BJ (cell line): ENCODE results near the gene CDH7. TPM values are rescaled to one million over a fixed set of nuclear protein-coding genes. Genes with fewer than 3 reads are reported as not detected.

Experiments
- CTCF ChIA-PET: fragments of 350-600 bp; formaldehyde crosslinking; extraction: SDS; loops from one replicate; lab custom pipeline; 2021; ENCODE audit warnings: antibody characterized with exemption, inconsistent platforms; lab: Yijun Ruan, JAX
- POLR2A ChIA-PET: fragments of 300-600 bp; sonication (Branson Sonifier 250); formaldehyde crosslinking; extraction: SDS; loops from one replicate; lab custom pipeline; 2021; ENCODE audit warnings: antibody characterized with exemption; lab: Charles Lee
- DNase-seq: peaks from one replicate; pipeline ENCODE4 v3.0.0-alpha.2; 2011; ENCODE audit warnings: low read depth
- H3K27me3 ChIP-seq: 2 replicates; pipeline ENCODE4 v1.6.0; 2011; ENCODE audit warnings: low read length; ENCODE audit not compliant: control insufficient read depth, insufficient read depth
- H3K36me3 ChIP-seq: 2 replicates; pipeline ENCODE4 v1.5.1; 2011; ENCODE audit warnings: low read length; ENCODE audit not compliant: control insufficient read depth, insufficient read depth
- H3K4me3 ChIP-seq: 2 replicates; pipeline ENCODE4 v1.5.1; 2011; ENCODE audit warnings: low read depth, mild to moderate bottlenecking, control low read depth, low read length
- CTCF ChIP-seq: IDR thresholded peaks from 2 replicates; pipeline ENCODE4 v1.5.1; 2011; ENCODE audit warnings: low read depth, mild to moderate bottlenecking, control low read depth, inconsistent platforms, low read length, moderate library complexity; ENCODE audit not compliant: insufficient read depth
- polyA plus RNA-seq: library from polyadenylated mRNA; depleted of rRNA; stranded (reverse); fragments of >200 nt; gene quantifications from 2 replicates; pipeline ENCODE4 v1.2.3, GENCODE V29; 2011

CDH7 gene
- polyA plus RNA-seq, 1 experiment, result not detected

- no peak for DNase-seq
- ChIA-PET CTCF (no interaction called here), POLR2A (no interaction called here)
- H3K36me3 ChIP-seq, result no peaks in the 10 kb centered on the region
- no peak overlapping the region for H3K4me3 ChIP-seq
- H3K27me3 ChIP-seq, result no peaks in the 10 kb centered on the region
- TF ChIP-seq CTCF, result no peak
These were observed 17.4 kb downstream of the CDH7 start for GRCh38 chr18:65768120-65768778.

- DNase-seq, result no peak
- ChIA-PET CTCF (no interaction called here), POLR2A (no interaction called here)
- no peaks in the 10 kb centered on the region for H3K27me3 ChIP-seq
- H3K36me3 ChIP-seq, result no peaks in the 10 kb centered on the region
- TF ChIP-seq CTCF, result no peak
- no peak overlapping the region for H3K4me3 ChIP-seq
These were observed 18.8 kb downstream of the CDH7 start for GRCh38 chr18:65769652-65770051.

- Histone ChIP-seq H3K36me3 (no peaks in the 10 kb centered on the region), H3K4me3 (no peak overlapping the region), H3K27me3 (no peaks in the 10 kb centered on the region)
- no peak for TF ChIP-seq CTCF
- POLR2A ChIA-PET, result no interaction called here
- CTCF ChIA-PET, result interaction anchor here (1.2 kb wide), 1 partner anchor 14 kb away, joined by 3 read pairs; no protein-coding TSS in a partner anchor
- DNase-seq, result no peak
These were observed 35.7 kb downstream of the CDH7 start for GRCh38 chr18:65786474-65786873.

GRCh38 chr18:65788373-65788772 lies 37.6 kb downstream of the CDH7 start:
- no peak for DNase-seq
- POLR2A ChIA-PET, result no interaction called here
- H3K27me3 ChIP-seq, result no peaks in the 10 kb centered on the region
- no peak overlapping the region for H3K4me3 ChIP-seq
- TF ChIP-seq CTCF, result no peak
- CTCF ChIA-PET, result no interaction called here
- no peaks in the 10 kb centered on the region for H3K36me3 ChIP-seq

- no peaks in the 10 kb centered on the region for H3K36me3 ChIP-seq
- ChIA-PET CTCF (no interaction called here), POLR2A (no interaction called here)
These were observed 39.8 kb downstream of the CDH7 start for GRCh38 chr18:65790604-65791003.

More at GRCh38 chr18:65790604-65791003, 39.8 kb downstream of the CDH7 start:
- DNase-seq, result no peak
- no peak for TF ChIP-seq CTCF
- H3K27me3 ChIP-seq, result no peaks in the 10 kb centered on the region
- no peak overlapping the region for H3K4me3 ChIP-seq
